IPS-NIHi7 (cell line): ENCODE data around the gene DST.
A peak's percentile ranks its signal among the peaks of the same experiment; 100 is the strongest.

Experiments
- DNase-seq: peaks from one replicate; pipeline ENCODE4 v3.0.0; 2012; ENCODE audit warnings: mixed read lengths; ENCODE audit errors: extremely low spot score

The DST gene

DNA sequence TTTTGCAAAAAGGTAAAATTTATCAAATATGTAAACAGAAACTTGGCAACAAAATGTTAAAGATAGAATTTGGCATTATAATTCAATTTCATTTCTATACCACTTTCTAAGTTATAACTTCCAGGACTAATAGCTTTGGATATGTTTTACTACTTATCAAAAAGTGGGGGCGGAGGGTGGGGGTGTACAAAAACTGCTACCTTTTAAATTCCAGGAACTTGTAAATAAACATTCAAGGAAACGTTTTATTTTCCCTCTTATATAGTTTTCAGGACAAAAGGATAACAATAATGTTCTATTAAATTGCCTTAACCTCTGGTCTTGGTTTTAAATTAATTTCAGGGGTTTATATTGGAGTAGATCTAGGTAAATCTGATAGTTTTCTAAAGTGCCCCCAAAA, 103.8 kb downstream of the DST start:
- no peak for DNase-seq

DNA sequence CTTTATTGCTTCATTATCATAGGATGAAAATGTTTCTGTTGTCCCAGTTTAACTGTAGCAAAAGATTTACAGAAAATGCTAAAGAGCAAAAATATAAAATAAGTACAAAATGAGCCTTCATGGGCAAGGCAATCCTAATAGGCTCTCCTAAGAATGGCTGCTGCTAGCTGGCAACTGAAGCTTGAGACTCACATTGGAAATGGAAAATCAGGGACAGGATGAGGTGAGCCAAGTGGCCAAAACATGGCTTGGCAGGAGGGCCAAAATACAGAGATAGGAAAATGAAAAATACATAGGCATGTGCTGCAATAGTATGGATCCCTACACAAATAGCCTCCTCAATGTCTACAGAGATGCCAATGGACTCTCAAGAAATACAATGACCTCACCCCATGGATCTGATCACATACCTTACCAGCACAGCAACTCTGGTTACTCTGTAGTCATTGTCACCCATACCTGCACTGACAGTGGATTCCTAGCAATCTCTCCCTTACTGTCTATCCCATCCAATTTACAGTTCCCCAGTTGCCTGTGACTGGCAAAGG, 105.4 kb downstream of the DST start:
- DNase-seq = no peak

DNA sequence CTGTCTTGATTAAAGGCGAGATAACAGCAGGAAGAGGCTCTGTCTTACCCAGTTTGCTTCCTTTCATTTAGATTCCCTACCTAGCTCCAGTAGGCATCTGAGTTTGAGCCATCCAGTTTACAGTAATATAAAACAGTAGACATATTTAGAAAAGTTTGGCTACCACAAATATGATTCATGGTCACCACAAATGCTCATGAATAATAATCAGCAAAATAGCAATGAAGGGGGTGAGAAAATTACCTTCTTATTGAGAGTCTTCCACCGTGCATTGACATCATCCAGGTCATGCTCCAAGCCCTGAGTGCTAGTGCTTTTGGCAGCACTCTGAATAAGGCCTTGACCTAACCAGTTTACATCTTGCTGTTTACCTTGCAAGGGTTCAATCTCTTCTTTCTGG, 106.2 kb downstream of the DST start:
- no peak for DNase-seq

DNA sequence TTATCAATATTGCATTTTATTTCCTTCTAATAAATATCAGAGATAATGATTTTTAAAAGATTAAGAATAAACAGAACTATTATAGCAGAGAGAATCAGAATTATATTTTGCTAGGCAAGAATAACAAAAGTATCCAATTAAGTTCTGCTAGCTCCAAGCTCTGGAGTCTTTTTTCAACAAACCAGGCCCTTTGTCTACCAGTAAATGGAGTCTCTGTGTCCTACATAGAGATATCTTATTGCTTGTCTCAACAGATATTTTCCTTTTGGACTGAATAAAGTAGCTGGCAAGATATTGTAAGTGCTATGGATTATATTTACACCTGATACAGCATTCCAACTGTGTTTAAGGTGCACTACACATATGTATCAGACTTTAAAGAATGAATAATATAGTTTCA, 107.1 kb downstream of the DST start:
- no peak for DNase-seq

DNA sequence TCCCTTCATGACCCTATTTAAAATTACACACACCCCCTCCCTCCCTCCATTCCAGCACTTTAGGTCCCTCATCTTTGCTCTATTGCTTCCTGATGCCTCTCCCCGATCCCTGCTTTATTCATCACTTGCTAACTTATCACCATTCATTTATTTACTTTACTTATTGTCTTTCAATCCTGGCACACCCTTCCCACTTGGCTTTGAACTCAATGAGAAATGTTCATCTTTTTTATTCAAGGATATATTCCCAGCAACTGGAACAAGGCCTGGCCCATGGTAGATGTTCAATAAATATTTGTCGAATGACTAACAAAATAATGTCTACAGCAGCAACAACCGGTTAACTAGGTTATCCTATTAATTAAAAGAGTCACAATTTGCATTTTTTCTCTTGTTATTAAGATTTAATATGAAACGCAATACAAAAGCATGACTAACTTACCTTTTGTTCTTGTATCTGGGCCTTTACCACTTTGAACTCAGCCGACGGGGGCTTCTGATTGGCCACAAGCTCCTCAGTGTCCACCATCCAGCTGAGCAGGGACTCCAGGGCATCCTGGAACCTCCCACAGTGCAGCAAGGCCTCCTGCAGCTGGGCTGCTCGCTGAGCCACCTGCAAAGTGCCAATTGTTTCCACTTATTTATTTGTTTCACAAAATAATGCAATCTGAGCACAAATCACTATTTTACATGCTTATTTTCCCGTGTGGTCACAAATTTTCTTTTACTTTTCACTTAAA, 107.8 kb downstream of the DST start:
- peak; percentile 61 for DNase-seq

- no peak for DNase-seq
These were observed 109.7 kb downstream of the DST start for GRCh38 chr6:56532766-56533551.

DNA sequence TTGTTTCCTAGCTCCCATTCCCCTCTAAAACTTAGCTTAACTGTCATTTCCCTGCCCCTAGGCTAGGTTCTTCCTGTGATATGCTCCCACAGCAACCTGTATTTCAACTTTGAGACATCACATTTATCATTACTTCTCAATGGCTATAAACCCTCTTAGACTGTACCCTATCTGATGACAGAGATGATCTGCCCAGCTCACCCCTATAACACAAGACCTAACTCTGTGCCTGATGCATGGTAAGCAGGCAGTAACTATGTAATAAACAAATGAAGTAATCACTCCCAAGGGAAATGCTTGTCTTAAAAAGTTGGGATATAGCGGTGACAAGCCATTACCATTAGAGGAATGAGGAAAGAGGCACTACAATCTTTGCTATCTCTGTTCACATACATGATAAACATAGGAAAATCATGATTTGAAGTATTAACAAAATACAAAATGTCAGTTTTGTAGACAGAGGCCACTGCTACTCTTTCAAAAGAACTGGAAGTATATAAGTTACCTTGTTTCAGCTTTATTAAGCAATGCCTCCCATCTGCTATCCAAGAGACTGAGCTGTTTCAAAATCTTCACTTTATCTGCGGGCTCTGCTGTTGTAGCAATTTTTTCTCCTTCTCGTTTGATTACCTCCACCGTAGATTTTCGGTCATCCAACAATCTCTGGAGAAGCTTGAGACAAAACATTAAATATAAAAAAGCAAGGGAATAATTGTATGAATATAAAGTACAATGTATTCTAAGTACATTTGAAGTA, 110.7 kb downstream of the DST start:
- no peak for DNase-seq

- DNase-seq = no peak
These were observed 113.0 kb downstream of the DST start for GRCh38 chr6:56529594-56530191.

DNA sequence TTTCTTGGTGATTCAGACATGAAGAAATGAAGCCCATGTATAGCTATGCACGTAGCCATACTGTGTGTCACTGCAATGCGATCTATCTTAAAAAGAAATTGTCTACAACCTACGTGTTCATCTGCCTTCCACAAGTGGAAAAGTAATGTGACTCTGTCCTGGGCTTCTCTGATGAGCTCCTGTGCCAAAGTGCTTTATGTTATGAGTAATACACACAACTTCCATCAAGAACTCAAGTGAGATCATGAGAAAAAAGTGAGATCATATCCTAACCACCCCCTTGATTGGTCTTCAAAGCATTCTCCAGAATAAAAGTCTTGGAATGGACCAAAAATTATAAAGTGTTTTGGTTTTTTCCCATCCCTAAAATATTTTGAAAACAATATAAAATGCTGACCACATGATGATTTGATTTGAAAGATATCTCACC, 114.3 kb downstream of the DST start:
- no peak for DNase-seq

GRCh38 chr6:56527934-56528333, 114.8 kb downstream of the DST start:
- DNase-seq = no peak

GRCh38 chr6:56526860-56527544, 115.7 kb downstream of the DST start:
- DNase-seq = no peak

- no peak for DNase-seq
These were observed 116.5 kb downstream of the DST start for GRCh38 chr6:56525974-56526789.

DNA sequence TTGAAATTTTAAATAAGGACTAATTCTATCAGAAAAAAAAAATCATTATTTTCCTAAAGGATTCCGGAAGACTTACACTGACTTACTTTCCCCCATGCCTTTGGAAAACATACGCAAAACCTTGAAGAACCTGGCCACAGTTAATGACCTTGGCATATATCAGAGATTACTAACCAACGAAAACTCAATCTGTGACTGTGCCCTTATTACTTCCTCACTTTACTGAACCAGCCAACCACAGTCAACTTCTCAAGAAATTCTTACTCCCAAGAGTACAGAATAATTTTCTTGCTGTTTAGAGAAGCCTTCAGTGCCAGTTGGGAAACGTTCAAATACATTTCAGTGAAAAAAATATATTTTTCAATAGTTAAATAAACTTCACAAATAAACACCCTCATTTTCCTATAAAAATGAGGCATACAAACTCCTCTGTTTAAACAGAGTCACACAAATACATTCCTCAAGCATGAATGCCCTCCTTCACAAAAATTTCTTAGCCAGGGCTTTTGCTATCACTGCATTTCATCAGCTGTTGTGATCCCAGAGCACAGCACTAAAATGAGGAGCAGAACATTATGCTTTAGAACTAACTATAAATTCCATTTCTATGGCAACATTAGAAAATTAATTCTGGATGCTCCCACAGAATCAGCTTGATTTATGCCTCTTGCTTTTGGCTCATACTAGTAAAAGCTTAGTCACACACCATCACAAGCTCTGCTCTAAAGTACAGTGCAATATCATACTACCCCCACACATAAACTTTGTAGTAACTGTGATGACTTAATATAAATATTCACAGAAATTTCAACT, 117.6 kb downstream of the DST start:
- DNase-seq = no peak

GRCh38 chr6:56522495-56523270, 120.0 kb downstream of the DST start:
- no peak for DNase-seq

GRCh38 chr6:56521976-56522375, 120.7 kb downstream of the DST start:
- DNase-seq = no peak

- DNase-seq = no peak
These were observed 121.2 kb downstream of the DST start for GRCh38 chr6:56521454-56521853.

- no peak for DNase-seq
These were observed 122.5 kb downstream of the DST start for GRCh38 chr6:56520218-56520617.

- no peak for DNase-seq
These were observed 123.5 kb downstream of the DST start for GRCh38 chr6:56518995-56519767.
